Thoracic aorta (tissue), 2 donors: ENCODE data around the gene AATK. TPM values are rescaled to one million over a fixed set of nuclear protein-coding genes. Genes with fewer than 3 reads are reported as not detected.
A peak's percentile ranks its signal among the peaks of the same experiment; 100 is the strongest.

Source experiments
- ATAC-seq: fragments of 150-250 bp; one replicate; pipeline ENCODE4 v1.8.0; 2017; ENCODE audit warnings: low read depth; ENCODE audit not compliant: insufficient number of reproducible peaks, low FRiP score
- DNase-seq: peaks from one replicate; pipeline ENCODE4 v3.0.0-alpha.2; 2020; ENCODE audit warnings: low spot score
- H3K27ac ChIP-seq, 2 donors: fragments of 200-600 bp; sonication (generic); 1 replicate in 1 of 2; 2 replicates in 1 of 2; pipeline ENCODE4 v1.5.1; 2016; ENCODE audit warnings: mild to moderate bottlenecking in 2 of 2, moderate library complexity in 2 of 2
- H3K27me3 ChIP-seq: fragments of 200-600 bp; sonication (generic); replicated peaks from 2 replicates; pipeline ENCODE4 v1.6.0; 2016; ENCODE audit warnings: mild to moderate bottlenecking; ENCODE audit not compliant: insufficient read depth
- H3K36me3 ChIP-seq: fragments of 200-600 bp; sonication (generic); one replicate; pipeline ENCODE4 v1.5.1; 2016
- H3K4me1 ChIP-seq, 2 donors: fragments of 200-600 bp; sonication (generic); 1 replicate in 1 of 2; 2 replicates in 1 of 2; pipeline versions ENCODE4 v1.5.1 to v1.6.0; 2016; ENCODE audit warnings: low read depth in 2 of 2, mild to moderate bottlenecking in 1 of 2; ENCODE audit not compliant: control insufficient read depth in 1 of 2
- H3K4me3 ChIP-seq: fragments of 200-600 bp; sonication (generic); 2 replicates; pipeline ENCODE4 v1.5.1; 2016; ENCODE audit warnings: mild to moderate bottlenecking
- H3K9me3 ChIP-seq: fragments of 200-600 bp; sonication (generic); 2 replicates; pipeline ENCODE4 v1.5.1; 2016
- total RNA-seq, 2 donors: library from RNA; depleted of rRNA; stranded (reverse); fragments of >200 nt; gene quantifications; one replicate each; pipeline versions ENCODE4 v1.1.0 to v1.2.3, GENCODE V29; 2016
- TF ChIP-seq, protein P1 (sequence below): fragments of 200-600 bp; sonication (generic); IDR thresholded peaks from one replicate; pipeline ENCODE4 v1.5.1; 2019; ENCODE audit warnings: antibody characterized with exemption

The AATK gene
- total RNA-seq, 2 donors from 2014 or later, result 6.1 to 19.8 TPM

GRCh38 chr17:81196505-81197408, 30.7 kb upstream of the AATK start:
- Histone ChIP-seq H3K36me3 (peaks cover 11% of the 10 kb centered on the region), H3K27ac (no peak overlapping the region), H3K4me3 (no peak overlapping the region), H3K9me3 (no peaks in the 10 kb centered on the region), H3K27me3 (no peaks in the 10 kb centered on the region), H3K4me1 (peaks cover 0 to 15% of the 10 kb centered on the region in 2 donors)
- ATAC-seq (no peak), DNase-seq (no peak)
- TF ChIP-seq, protein P1, sequence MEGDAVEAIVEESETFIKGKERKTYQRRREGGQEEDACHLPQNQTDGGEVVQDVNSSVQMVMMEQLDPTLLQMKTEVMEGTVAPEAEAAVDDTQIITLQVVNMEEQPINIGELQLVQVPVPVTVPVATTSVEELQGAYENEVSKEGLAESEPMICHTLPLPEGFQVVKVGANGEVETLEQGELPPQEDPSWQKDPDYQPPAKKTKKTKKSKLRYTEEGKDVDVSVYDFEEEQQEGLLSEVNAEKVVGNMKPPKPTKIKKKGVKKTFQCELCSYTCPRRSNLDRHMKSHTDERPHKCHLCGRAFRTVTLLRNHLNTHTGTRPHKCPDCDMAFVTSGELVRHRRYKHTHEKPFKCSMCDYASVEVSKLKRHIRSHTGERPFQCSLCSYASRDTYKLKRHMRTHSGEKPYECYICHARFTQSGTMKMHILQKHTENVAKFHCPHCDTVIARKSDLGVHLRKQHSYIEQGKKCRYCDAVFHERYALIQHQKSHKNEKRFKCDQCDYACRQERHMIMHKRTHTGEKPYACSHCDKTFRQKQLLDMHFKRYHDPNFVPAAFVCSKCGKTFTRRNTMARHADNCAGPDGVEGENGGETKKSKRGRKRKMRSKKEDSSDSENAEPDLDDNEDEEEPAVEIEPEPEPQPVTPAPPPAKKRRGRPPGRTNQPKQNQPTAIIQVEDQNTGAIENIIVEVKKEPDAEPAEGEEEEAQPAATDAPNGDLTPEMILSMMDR, result no peak

DNA sequence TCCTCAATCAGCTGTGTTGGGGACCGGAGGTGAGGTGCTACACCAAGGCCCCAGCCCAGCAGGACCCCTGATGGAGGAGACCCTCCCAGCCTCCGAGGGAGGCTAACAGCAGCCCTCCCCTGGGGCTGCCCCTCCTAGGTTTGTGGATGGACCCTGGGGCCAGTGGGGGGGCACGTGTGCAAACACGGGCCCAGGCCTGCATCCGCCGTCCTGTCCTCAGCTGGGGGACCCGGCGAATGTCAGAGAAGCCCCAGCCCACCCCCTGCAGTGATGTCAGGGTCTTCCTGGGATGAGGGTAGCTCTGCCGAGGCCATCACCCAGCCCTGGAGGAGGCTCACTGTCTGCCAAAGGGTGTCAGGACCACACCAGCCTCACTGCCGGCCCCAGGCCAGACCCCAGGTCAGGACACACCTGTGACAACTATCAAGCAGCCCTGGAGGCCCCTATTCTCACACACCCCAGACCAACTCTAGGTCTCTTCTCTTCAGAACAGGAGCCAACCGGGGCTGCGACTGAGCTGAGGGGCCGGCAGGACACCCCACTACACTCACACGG, 30.0 kb upstream of the AATK start:
- peaks cover 13% of the 10 kb centered on the region for H3K36me3 ChIP-seq
- ATAC-seq, result no peak
- no peak overlapping the region for H3K4me3 ChIP-seq
- no peak overlapping the region for H3K27ac ChIP-seq
- TF ChIP-seq, protein P1, result no peak
- peaks cover 0 to 15% of the 10 kb centered on the region in 2 donors for H3K4me1 ChIP-seq
- no peak for DNase-seq
- no peaks in the 10 kb centered on the region for H3K9me3 ChIP-seq
- H3K27me3 ChIP-seq, result no peaks in the 10 kb centered on the region

GRCh38 chr17:81194941-81195901, 29.2 kb upstream of the AATK start:
- ATAC-seq (no peak), DNase-seq (peak; percentile 18)
- Histone ChIP-seq H3K36me3 (peaks cover 13% of the 10 kb centered on the region), H3K4me3 (no peak overlapping the region), H3K27ac (peak overlapping the region in 1 of 2 donors; percentile 38), H3K9me3 (no peaks in the 10 kb centered on the region), H3K4me1 (peaks cover 0 to 15% of the 10 kb centered on the region in 2 donors), H3K27me3 (no peaks in the 10 kb centered on the region)
- TF ChIP-seq, protein P1, result no peak

GRCh38 chr17:81194225-81194760, 28.3 kb upstream of the AATK start:
- Histone ChIP-seq H3K9me3 (no peaks in the 10 kb centered on the region), H3K4me1 (peaks cover 0 to 15% of the 10 kb centered on the region in 2 donors), H3K27me3 (no peaks in the 10 kb centered on the region), H3K4me3 (no peak overlapping the region), H3K27ac (no peak overlapping the region), H3K36me3 (peaks cover 13% of the 10 kb centered on the region)
- no peak for ATAC-seq
- DNase-seq, result no peak
- TF ChIP-seq, protein P1, result no peak
